HepG2 (cell line): ENCODE data around the gene EZH2. TPM values are rescaled to one million over a fixed set of nuclear protein-coding genes. Genes with fewer than 3 reads are reported as not detected.
A peak's percentile ranks its signal among the peaks of the same experiment; 100 is the strongest.

Experiments used
- ATAC-seq: fragments of 200-7000 bp; cut with Tn5 transposase; 3 replicates; pipeline ENCODE4 v1.9.1; 2020; ENCODE audit warnings: mild to moderate bottlenecking, moderate library complexity
- BruUV-seq: library from RNA; stranded (reverse); fragments of 400-500 nt; replicated peaks from 2 replicates; lab custom pipeline; 2021; lab: Mats Ljungman, UMichigan
- CTCF ChIA-PET: fragments of 300-600 bp; formaldehyde crosslinking; extraction: SDS; loops from one replicate; lab custom pipeline; 2021; ENCODE audit warnings: low total read pairs, inconsistent platforms, low intra/inter-chr PET ratio; lab: Yijun Ruan, JAX
- POLR2A ChIA-PET: fragments of 350-600 bp; sonication (Branson Sonifier 250); formaldehyde crosslinking; loops from one replicate; lab custom pipeline; 2020; ENCODE audit warnings: antibody characterized with exemption, inconsistent platforms; lab: Yijun Ruan, JAX
- DNase-seq: peaks from one replicate; pipeline ENCODE4 v3.0.0-alpha.2; 2015; ENCODE audit warnings: low spot score
- FAIRE-seq: peaks from 3 replicates; lab custom pipeline; 2011; peaks lifted over from hg19 to GRCh38; lab: Jason Lieb, UNC
- H2AFZ ChIP-seq: one replicate; pipeline ENCODE4 v1.6.1; 2011; ENCODE audit warnings: low read length, inconsistent platforms
- H3K27ac ChIP-seq: fragments of 300-600 bp; 3 replicates; pipeline ENCODE4 v1.8.0; 2011; ENCODE audit warnings: mixed run types, mild to moderate bottlenecking, mixed read lengths, low read length, inconsistent platforms; ENCODE audit not compliant: insufficient read depth; ENCODE audit errors: extremely low read length
- H3K27me3 ChIP-seq, 2 experiments: fragments of 200-600 bp in 1 of 2; 2 replicates in 1 of 2; 3 replicates in 1 of 2; pipeline versions ENCODE4 v1.6.0 to v1.8.0; 2011; ENCODE audit warnings: low read length in 2 of 2, mild to moderate bottlenecking in 2 of 2, moderate library complexity in 2 of 2, inconsistent platforms in 1 of 2; ENCODE audit not compliant: insufficient read depth in 2 of 2, control insufficient read depth in 1 of 2
- H3K36me3 ChIP-seq, 2 experiments: fragments of 200-600 bp in 1 of 2; replicated peaks in 1 of 2; 2 replicates in 1 of 2; 3 replicates in 1 of 2; pipeline versions ENCODE4 v1.5.1 to v1.8.0; 2011; ENCODE audit warnings: low read length in 2 of 2, inconsistent platforms in 1 of 2; ENCODE audit not compliant: insufficient read depth in 2 of 2, control insufficient read depth in 1 of 2
- H3K4me1 ChIP-seq: 2 replicates; pipeline ENCODE4 v1.5.1; 2012; ENCODE audit warnings: low read length, inconsistent platforms; ENCODE audit not compliant: insufficient read depth
- H3K4me2 ChIP-seq: 2 replicates; pipeline ENCODE4 v1.6.0; 2011; ENCODE audit warnings: low read depth, low read length, inconsistent platforms
- H3K4me3 ChIP-seq, 3 experiments: fragments of 200-600 bp in 1 of 3; sonication (generic), shearing (Covaris generic) in 1 of 3; replicated peaks in 1 of 3; 2 replicates each; pipeline ENCODE4 v1.5.1; 2011 to 2016; ENCODE audit warnings: low read length in 3 of 3, inconsistent platforms in 2 of 3, low read depth in 2 of 3, mild to moderate bottlenecking in 2 of 3, control low read depth in 1 of 3, mixed read lengths in 1 of 3; ENCODE audit not compliant: insufficient read depth in 1 of 3
- H3K79me2 ChIP-seq: one replicate; pipeline ENCODE4 v1.6.1; 2011; ENCODE audit warnings: low read length, inconsistent platforms; ENCODE audit not compliant: insufficient read depth
- H3K9ac ChIP-seq: 2 replicates; pipeline ENCODE4 v1.6.0; 2011; ENCODE audit warnings: mild to moderate bottlenecking, low read depth, low read length, inconsistent platforms; ENCODE audit not compliant: insufficient read depth
- H3K9me3 ChIP-seq: 2 replicates; pipeline ENCODE4 v1.5.1; 2012; ENCODE audit warnings: mild to moderate bottlenecking, low read length
- H4K20me1 ChIP-seq: 2 replicates; pipeline ENCODE4 v1.6.0; 2011; ENCODE audit warnings: inconsistent platforms, mild to moderate bottlenecking, low read length, moderate library complexity; ENCODE audit not compliant: insufficient read depth
- JUN ChIP-seq: sonication (generic); formaldehyde crosslinking; IDR thresholded peaks from 2 replicates; pipeline ENCODE4 v1.4.0; 2020; ENCODE audit warnings: mild to moderate bottlenecking, missing genetic modification reagents
- RBM22 ChIP-seq: fragments of 200-400 bp; formaldehyde crosslinking; optimal IDR thresholded peaks from 2 replicates; pipeline ENCODE3; 2017; ENCODE audit warnings: mild to moderate bottlenecking, low read length, moderate library complexity
- ZNF121 ChIP-seq: sonication (generic); formaldehyde crosslinking; IDR thresholded peaks from 2 replicates; pipeline ENCODE4 v1.5.0; 2020; ENCODE audit warnings: mild to moderate bottlenecking, missing genetic modification reagents
- WGBS: methylation state at CpG from one replicate; pipeline ENCODE4 v1.1.6; 2017; ENCODE audit warnings: low lambda C conversion rate; 5-methylcytosine and 5-hydroxymethylcytosine counted together
- in situ Hi-C: cut with HindIII; loops from 2 replicates; pipeline ENCODE4 v1.10.0; 2017; ENCODE audit warnings: low pct_unique_long_range_greater_than_20kb; ENCODE audit not compliant: extremely low pct_ligation_motif_present
- intact Hi-C: fragments of 100-400 bp; cut with micrococcal nuclease; formaldehyde crosslinking; loops from one replicate; pipeline ENCODE4 v1.10.0; 2022; ENCODE audit not compliant: unreplicated experiment
- polyA plus RNA-seq, 8 experiments: library from polyadenylated mRNA; depleted of rRNA in 3 of 8; stranded (reverse) in 7 of 8; unstranded in 1 of 8; fragments of >200 nt; fragmentation: Illumina TruSeq in 4 of 8; extraction: Trizol in 4 of 8; gene quantifications; 2 replicates each; pipeline versions ENCODE4 v1.2.1 to v1.2.3, GENCODE V29; 2011 to 2016; ENCODE audit warnings: low read depth in 4 of 8, missing spikeins in 1 of 8, mixed read lengths in 1 of 8; ENCODE audit not compliant: insufficient read depth in 1 of 8
- total RNA-seq, 5 experiments: library from RNA; depleted of rRNA; stranded (reverse); fragments of >200 nt; fragmentation: Illumina TruSeq; extraction: Trizol; gene quantifications; 2 replicates each; pipeline ENCODE4 v1.2.3, GENCODE V29; 2016; ENCODE audit warnings: low read depth in 1 of 5
- TF ChIP-seq, protein P1 (sequence below): sonication (generic); formaldehyde crosslinking; IDR thresholded peaks from 2 replicates; pipeline ENCODE4 v1.4.0; 2020; ENCODE audit warnings: mild to moderate bottlenecking, missing genetic modification reagents
- TF ChIP-seq, protein P2 (sequence below): sonication (generic); formaldehyde crosslinking; IDR thresholded peaks from 2 replicates; pipeline ENCODE4 v1.5.1; 2020; ENCODE audit warnings: missing genetic modification reagents, mild to moderate bottlenecking, borderline replicate concordance

EZH2 gene
- total and polyA plus RNA-seq, 2 of the 13 experiments (the other 11 are each of a cell fraction or from before 2014, with no cell fraction given): 26.0 to 34.3 TPM

DNA sequence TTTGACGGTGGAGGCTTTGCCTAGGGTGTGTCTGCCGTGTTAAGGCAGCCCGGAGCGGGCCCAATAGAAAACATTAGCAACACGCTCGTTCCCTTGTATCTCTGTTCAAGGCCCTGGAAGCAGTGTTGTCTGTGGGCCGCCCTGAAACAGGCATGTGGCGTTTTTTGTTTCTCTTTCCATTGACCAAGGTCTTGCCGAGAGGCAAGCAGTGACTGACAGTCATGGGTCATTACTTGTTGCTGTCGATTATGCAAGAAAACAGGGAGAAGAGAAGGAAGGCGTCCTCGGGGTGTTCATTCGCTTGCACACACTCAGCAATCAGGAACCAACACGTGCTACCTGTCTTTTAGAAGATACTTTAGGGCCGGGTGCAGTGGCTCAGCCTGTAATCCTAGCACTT is 92.5 kb downstream of the EZH2 start:
- intact Hi-C loops (loop anchor here (5.0 kb wide), 1 partner anchor 171 kb away; no protein-coding TSS in a partner anchor), in situ Hi-C loops (no loop called here)
- Histone ChIP-seq H3K79me2 (no peaks in the 10 kb centered on the region), H3K9me3 (no peaks in the 10 kb centered on the region), H3K27ac (no peak overlapping the region), H2AFZ (no peak overlapping the region), H4K20me1 (no peaks in the 10 kb centered on the region), H3K4me2 (no peak overlapping the region), H3K4me3 (no peak overlapping the region), H3K27me3 (no peaks in the 10 kb centered on the region), H3K36me3 (peaks cover 22 to 81% of the 10 kb centered on the region in 2 experiments), H3K9ac (no peak overlapping the region), H3K4me1 (no peaks in the 10 kb centered on the region)
- DNase-seq (no peak), ATAC-seq (no peak), FAIRE-seq (no peak)
- POLR2A ChIA-PET: no interaction called here
- TF ChIP-seq RBM22 (peak; percentile 33), JUN (CRISPR knock-in tag) (no peak)
- TF ChIP-seq, protein P1, sequence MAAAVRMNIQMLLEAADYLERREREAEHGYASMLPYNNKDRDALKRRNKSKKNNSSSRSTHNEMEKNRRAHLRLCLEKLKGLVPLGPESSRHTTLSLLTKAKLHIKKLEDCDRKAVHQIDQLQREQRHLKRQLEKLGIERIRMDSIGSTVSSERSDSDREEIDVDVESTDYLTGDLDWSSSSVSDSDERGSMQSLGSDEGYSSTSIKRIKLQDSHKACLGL (CRISPR knock-in tag): no peak
- WGBS: 89% methylated on average over 15 of the region's 15 CpGs
- CTCF ChIA-PET: no interaction called here
- BruUV-seq: no TSS peak

DNA sequence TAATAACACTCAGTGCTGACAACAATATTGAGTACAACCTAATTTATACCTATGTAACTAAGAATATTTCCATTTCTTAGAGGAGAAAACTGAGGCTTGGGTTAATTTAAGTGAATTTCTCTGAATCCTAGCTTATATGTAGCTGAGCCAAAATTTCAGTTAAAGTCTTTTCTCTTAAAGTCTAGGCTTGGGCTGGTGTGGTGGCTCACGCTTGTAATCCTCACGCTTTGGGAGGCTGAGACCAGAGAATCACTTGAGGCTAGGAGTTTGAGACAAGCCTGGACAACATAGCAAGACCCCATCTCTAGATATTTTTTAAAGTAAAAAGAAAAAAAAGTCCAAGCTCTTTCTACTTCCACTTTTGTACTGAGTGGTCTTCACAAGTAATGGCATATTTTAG is 93.2 kb downstream of the EZH2 start:
- ChIA-PET CTCF (no interaction called here), POLR2A (no interaction called here)
- TF ChIP-seq, protein P2, sequence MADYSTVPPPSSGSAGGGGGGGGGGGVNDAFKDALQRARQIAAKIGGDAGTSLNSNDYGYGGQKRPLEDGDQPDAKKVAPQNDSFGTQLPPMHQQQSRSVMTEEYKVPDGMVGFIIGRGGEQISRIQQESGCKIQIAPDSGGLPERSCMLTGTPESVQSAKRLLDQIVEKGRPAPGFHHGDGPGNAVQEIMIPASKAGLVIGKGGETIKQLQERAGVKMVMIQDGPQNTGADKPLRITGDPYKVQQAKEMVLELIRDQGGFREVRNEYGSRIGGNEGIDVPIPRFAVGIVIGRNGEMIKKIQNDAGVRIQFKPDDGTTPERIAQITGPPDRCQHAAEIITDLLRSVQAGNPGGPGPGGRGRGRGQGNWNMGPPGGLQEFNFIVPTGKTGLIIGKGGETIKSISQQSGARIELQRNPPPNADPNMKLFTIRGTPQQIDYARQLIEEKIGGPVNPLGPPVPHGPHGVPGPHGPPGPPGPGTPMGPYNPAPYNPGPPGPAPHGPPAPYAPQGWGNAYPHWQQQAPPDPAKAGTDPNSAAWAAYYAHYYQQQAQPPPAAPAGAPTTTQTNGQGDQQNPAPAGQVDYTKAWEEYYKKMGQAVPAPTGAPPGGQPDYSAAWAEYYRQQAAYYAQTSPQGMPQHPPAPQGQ (CRISPR knock-in tag): no peak
- peak; percentile 34; the same call in 1 of the 2 replicates for TF ChIP-seq ZNF121 (CRISPR knock-in tag)
- Histone ChIP-seq H3K36me3 (peaks cover 22 to 81% of the 10 kb centered on the region in 2 experiments), H3K9ac (no peak overlapping the region), H3K27me3 (no peaks in the 10 kb centered on the region), H4K20me1 (no peaks in the 10 kb centered on the region), H3K4me1 (no peaks in the 10 kb centered on the region), H2AFZ (no peak overlapping the region), H3K4me2 (no peak overlapping the region), H3K4me3 (no peak overlapping the region), H3K27ac (no peak overlapping the region), H3K9me3 (no peaks in the 10 kb centered on the region), H3K79me2 (no peaks in the 10 kb centered on the region)
- DNase-seq (no peak), ATAC-seq (no peak), FAIRE-seq (no peak)
- intact Hi-C loops: loop anchor here (5.0 kb wide), 1 partner anchor 171 kb away; no protein-coding TSS in a partner anchor
- 97% methylated on average over 2 of the region's 2 CpGs for WGBS
- in situ Hi-C loops: no loop called here
- no TSS peak for BruUV-seq
